HG03039 (cell line): ENCODE measurements around the gene KDR.

Experiments used
- ATAC-seq: cut with Tn5 transposase; IDR thresholded peaks from one replicate; pipeline ENCODE4 v1.9.1; 2021; ENCODE audit warnings: mild to moderate bottlenecking, moderate library complexity; ENCODE audit not compliant: unreplicated experiment

Gene KDR

GRCh38 chr4:55124322-55125076, 896 bp downstream of the KDR start:
- no peak for ATAC-seq

- ATAC-seq = no peak
Measured at GRCh38 chr4:55123791-55124190, 1.6 kb downstream of the KDR start.

- no peak for ATAC-seq
Measured at GRCh38 chr4:55122235-55122634, 3.2 kb downstream of the KDR start.

GRCh38 chr4:55121246-55121645, 4.1 kb downstream of the KDR start:
- ATAC-seq = no peak

- no peak for ATAC-seq
Measured at GRCh38 chr4:55118397-55118796, 7.0 kb downstream of the KDR start.

GRCh38 chr4:55117511-55117910, 7.9 kb downstream of the KDR start:
- no peak for ATAC-seq

- ATAC-seq = no peak
Measured at GRCh38 chr4:55116450-55116849, 8.9 kb downstream of the KDR start.

- no peak for ATAC-seq
Measured at GRCh38 chr4:55111601-55112000, 13.8 kb downstream of the KDR start.

- ATAC-seq = no peak
Measured at GRCh38 chr4:55110131-55110530, 15.3 kb downstream of the KDR start.

- no peak for ATAC-seq
Measured at GRCh38 chr4:55107054-55107453, 18.3 kb downstream of the KDR start.

- no peak for ATAC-seq
Measured at GRCh38 chr4:55103224-55103623, 22.2 kb downstream of the KDR start.

- no peak for ATAC-seq
Measured at GRCh38 chr4:55099816-55100215, 25.6 kb downstream of the KDR start.

GRCh38 chr4:55098456-55099204, 26.8 kb downstream of the KDR start:
- ATAC-seq = no peak

- no peak for ATAC-seq
Measured at GRCh38 chr4:55096619-55097018, 28.8 kb downstream of the KDR start.

- no peak for ATAC-seq
Measured at GRCh38 chr4:55096045-55096444, 29.4 kb downstream of the KDR start.

- ATAC-seq = no peak
Measured at GRCh38 chr4:55092504-55092903, 32.9 kb downstream of the KDR start.

GRCh38 chr4:55089916-55090315, 35.5 kb downstream of the KDR start:
- no peak for ATAC-seq

- ATAC-seq = no peak
Measured at GRCh38 chr4:55087913-55088260, 37.5 kb downstream of the KDR start.

GRCh38 chr4:55087009-55087912, 38.1 kb downstream of the KDR start:
- no peak for ATAC-seq

- no peak for ATAC-seq
Measured at GRCh38 chr4:55086578-55086977, 38.8 kb downstream of the KDR start.

GRCh38 chr4:55083735-55084134, 41.7 kb downstream of the KDR start:
- ATAC-seq = no peak

GRCh38 chr4:55082756-55083155, 42.6 kb downstream of the KDR start:
- ATAC-seq = no peak
